ENCODE results near the gene CLASP2.

- TF ChIP-seq SIN3A (IDR thresholded peaks at IDR 0.05; ENCODE audit: borderline replicate concordance, insufficient read depth, low read depth, low read length) (no peak), CTCF (IDR thresholded peaks at IDR 0.05) (no peak), POLR2AphosphoS5 (IDR thresholded peaks at IDR 0.05; ENCODE audit: low read depth, low read length) (no peak)
Measured at GRCh38 chr3:33538678-33539339, 179.2 kb downstream of the CLASP2 start.

Data from Panc1 (cell line).